Neuron (in vitro differentiated cells): ENCODE measurements around the gene THG1L.
"Not testable (repeated sequence)": the region's sequence is repeated elsewhere in the genome, so short reads cannot be mapped to it uniquely, and the experiment has no call there.

Source experiments
- H2AFZ ChIP-seq: one replicate; pipeline ENCODE4 v1.6.1; 2013; ENCODE audit warnings: low read depth, mild to moderate bottlenecking, inconsistent platforms, low read length, moderate library complexity
- H3K27me3 ChIP-seq: one replicate; pipeline ENCODE4 v1.6.1; 2013; ENCODE audit warnings: low read length; ENCODE audit not compliant: insufficient read depth
- H3K36me3 ChIP-seq: one replicate; pipeline ENCODE4 v1.6.1; 2013; ENCODE audit warnings: low read length; ENCODE audit not compliant: insufficient read depth
- H3K4me1 ChIP-seq: one replicate; pipeline ENCODE4 v1.6.1; 2013; ENCODE audit warnings: low read length; ENCODE audit not compliant: insufficient read depth
- H3K4me3 ChIP-seq: 2 replicates; pipeline ENCODE4 v1.5.1; 2013; ENCODE audit warnings: mild to moderate bottlenecking, low read length, moderate library complexity
- H3K9me3 ChIP-seq: one replicate; pipeline ENCODE4 v1.6.1; 2013; ENCODE audit warnings: low read length

Gene THG1L

GRCh38 chr5:157710431-157710830 lies 20.8 kb upstream of the THG1L start:
- Histone ChIP-seq H3K36me3 (no peaks in the 10 kb centered on the region), H3K4me1 (no peaks in the 10 kb centered on the region), H3K9me3 (no peaks in the 10 kb centered on the region), H3K4me3 (no peak overlapping the region), H3K27me3 (no peaks in the 10 kb centered on the region), H2AFZ (no peak overlapping the region)

DNA sequence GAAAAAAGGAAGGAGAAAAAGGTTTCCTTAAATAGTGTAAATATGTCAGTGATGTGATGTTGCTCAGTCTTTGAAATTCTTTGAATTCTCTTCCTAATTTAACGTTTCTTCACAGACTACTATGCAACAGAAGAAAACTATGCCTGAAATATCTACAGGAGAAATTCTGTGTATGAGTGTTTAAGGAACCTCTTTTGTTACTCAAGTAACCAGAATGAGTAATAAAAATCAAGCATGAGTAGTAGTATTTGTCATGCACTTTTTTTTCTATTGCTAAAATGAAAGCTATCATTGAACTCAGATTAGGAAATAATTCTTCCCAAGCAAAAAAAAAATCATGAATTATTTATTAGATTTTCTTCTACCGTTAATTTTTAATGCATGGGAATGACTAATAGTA lies 20.3 kb upstream of the THG1L start:
- Histone ChIP-seq H3K4me3 (no peak overlapping the region), H3K9me3 (no peaks in the 10 kb centered on the region), H3K27me3 (no peaks in the 10 kb centered on the region), H2AFZ (no peak overlapping the region), H3K4me1 (no peaks in the 10 kb centered on the region), H3K36me3 (no peaks in the 10 kb centered on the region)

DNA sequence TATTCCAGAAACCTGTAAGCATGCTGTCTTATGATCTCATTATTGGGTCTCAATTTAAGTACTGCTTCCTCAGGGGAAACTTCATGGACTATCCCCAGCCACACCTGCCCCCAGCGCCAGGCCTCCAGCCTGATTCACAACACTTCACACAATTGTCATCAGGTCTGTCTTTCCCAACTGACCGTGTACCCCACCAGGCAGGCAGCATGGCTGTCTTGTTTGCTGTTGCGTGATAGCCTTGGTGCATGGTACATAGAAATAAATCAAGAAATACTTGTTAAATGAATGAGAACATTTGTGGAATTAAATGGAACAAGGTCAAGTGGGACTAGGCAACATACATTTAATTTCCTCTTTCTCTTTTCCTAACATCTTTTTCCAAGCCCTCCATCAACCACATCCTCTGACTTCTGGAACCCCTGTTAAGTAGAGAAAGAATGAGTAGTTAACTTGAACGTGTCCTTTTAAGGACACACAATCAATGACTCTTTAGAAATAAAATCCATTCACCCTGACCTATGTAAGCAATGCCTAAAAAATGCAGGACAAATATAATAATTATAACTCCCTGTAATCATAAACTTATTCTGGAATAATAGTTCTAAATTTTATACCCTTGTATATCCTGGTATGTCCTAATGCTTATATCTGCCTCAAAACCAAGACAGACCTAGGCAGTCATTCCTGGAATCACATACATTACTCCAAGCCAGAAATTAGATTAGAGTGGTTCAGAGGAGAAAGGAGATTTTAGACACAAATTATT lies 17.2 kb upstream of the THG1L start:
- Histone ChIP-seq H3K9me3 (no peaks in the 10 kb centered on the region), H3K4me1 (no peaks in the 10 kb centered on the region), H3K27me3 (no peaks in the 10 kb centered on the region), H2AFZ (no peak overlapping the region), H3K36me3 (no peaks in the 10 kb centered on the region), H3K4me3 (no peak overlapping the region)

- no peak overlapping the region for H3K4me3 ChIP-seq
- no peaks in the 10 kb centered on the region for H3K9me3 ChIP-seq
- no peak overlapping the region for H2AFZ ChIP-seq
- no peaks in the 10 kb centered on the region for H3K4me1 ChIP-seq
- no peaks in the 10 kb centered on the region for H3K27me3 ChIP-seq
- H3K36me3 ChIP-seq = no peaks in the 10 kb centered on the region
Observed at GRCh38 chr5:157714596-157714864, 16.7 kb upstream of the THG1L start.

DNA sequence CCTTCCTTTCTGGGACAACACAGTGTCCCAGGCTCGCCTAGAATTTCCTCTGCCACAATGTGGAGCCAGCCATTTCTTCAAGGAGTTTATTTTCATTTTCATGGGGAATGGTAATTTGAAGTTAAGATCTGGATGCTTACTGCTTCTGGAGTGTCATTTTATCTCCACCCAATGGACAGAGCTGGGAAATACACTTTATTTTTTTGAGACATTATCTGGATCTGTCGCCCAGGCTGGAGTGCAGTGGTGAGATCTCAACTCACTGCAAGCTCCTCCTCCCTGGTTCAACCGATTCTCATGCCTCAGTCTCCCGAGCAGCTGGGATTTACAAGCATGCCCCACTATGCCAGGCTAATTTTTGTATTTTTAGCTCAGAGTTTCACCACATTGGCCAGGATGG lies 12.7 kb upstream of the THG1L start:
- H2AFZ ChIP-seq = no peak overlapping the region
- no peaks in the 10 kb centered on the region for H3K36me3 ChIP-seq
- no peaks in the 10 kb centered on the region for H3K9me3 ChIP-seq
- no peaks in the 10 kb centered on the region for H3K27me3 ChIP-seq
- no peak overlapping the region for H3K4me3 ChIP-seq
- no peaks in the 10 kb centered on the region for H3K4me1 ChIP-seq

- no peak overlapping the region for H3K4me3 ChIP-seq
- H3K4me1 ChIP-seq = no peaks in the 10 kb centered on the region
- H3K27me3 ChIP-seq = no peaks in the 10 kb centered on the region
- no peaks in the 10 kb centered on the region for H3K9me3 ChIP-seq
- no peaks in the 10 kb centered on the region for H3K36me3 ChIP-seq
- H2AFZ ChIP-seq = no peak overlapping the region
Observed at GRCh38 chr5:157719245-157719644, 12.0 kb upstream of the THG1L start.

DNA sequence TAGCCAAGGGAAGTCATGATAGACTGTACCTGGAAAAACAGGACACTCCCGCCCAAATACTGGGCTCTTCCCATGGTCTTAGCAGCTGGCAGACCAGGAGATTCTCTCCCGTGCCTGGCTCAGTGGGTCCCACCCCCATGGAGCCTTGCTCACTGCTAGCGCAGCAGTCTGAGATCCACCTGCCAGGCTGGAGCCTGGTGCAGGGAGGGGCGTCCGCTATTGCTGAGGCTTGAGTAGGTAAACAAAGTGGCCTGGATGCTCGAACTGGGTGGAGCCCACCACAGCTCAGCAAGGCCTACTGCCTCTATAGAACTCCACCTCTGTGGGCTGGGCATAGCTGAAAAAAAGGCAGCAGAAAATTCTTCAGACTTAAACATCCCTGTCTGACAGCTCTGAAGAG lies 10.1 kb upstream of the THG1L start:
- no peaks in the 10 kb centered on the region for H3K4me1 ChIP-seq
- H2AFZ ChIP-seq = no peak overlapping the region
- no peaks in the 10 kb centered on the region for H3K27me3 ChIP-seq
- H3K36me3 ChIP-seq = no peaks in the 10 kb centered on the region
- H3K9me3 ChIP-seq = no peaks in the 10 kb centered on the region
- no peak overlapping the region for H3K4me3 ChIP-seq

GRCh38 chr5:157722895-157723294 lies 8.3 kb upstream of the THG1L start:
- not testable (repeated sequence) for H3K4me3 ChIP-seq, H3K36me3 ChIP-seq, H3K27me3 ChIP-seq, H3K9me3 ChIP-seq, H2AFZ ChIP-seq, H3K4me1 ChIP-seq

DNA sequence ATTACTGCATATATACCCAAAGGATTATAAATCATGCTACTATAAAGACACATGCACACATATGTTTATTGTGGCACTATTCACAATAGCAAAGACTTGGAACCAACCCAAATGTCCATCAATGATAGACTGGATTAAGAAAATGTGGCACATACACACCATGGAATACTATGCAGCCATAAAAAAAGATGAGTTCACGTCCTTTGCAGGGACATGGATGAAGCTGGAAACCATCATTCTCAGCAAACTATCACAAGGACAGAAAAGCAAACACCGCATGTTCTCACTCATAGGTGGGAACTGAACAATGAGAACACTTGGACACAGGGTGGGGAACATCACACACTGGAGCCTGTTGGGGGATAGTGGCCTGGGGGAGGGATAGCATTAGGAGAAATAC lies 4.6 kb upstream of the THG1L start:
- not testable (repeated sequence) for H3K4me3 ChIP-seq, H3K9me3 ChIP-seq, H2AFZ ChIP-seq, H3K36me3 ChIP-seq, H3K27me3 ChIP-seq, H3K4me1 ChIP-seq

DNA sequence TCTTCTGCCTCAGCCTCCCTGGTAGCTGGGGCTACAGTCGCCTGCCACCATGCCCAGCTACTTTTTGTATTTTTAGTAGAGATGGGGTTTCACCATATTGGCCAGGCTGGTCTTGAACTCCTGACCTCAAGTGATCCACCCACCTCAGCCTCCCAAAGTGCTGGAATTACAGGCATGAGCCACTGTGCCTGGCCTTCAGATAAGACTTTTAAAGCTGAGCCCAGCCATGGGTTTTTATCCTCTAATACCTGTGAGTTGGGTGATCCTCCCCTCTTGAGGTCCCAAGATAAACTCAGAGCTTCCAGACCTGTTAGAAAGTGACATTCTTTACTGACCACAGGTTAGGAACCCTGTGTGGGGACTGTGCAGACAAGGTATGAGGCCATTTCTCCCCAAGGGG lies 3.4 kb upstream of the THG1L start:
- H3K4me1 ChIP-seq, H3K27me3 ChIP-seq, H2AFZ ChIP-seq: not testable (repeated sequence)

GRCh38 chr5:157729858-157730257 lies 1.4 kb upstream of the THG1L start:
- Histone ChIP-seq H3K27me3 (no peaks in the 10 kb centered on the region), H3K9me3 (no peaks in the 10 kb centered on the region), H3K4me3 (no peak overlapping the region), H2AFZ (no peak overlapping the region), H3K4me1 (peaks cover 3% of the 10 kb centered on the region), H3K36me3 (peaks cover 3% of the 10 kb centered on the region)

More for the DNA sequence above, 3.4 kb upstream of the THG1L start:
- not testable (repeated sequence) for H3K9me3 ChIP-seq, H3K4me3 ChIP-seq, H3K36me3 ChIP-seq

DNA sequence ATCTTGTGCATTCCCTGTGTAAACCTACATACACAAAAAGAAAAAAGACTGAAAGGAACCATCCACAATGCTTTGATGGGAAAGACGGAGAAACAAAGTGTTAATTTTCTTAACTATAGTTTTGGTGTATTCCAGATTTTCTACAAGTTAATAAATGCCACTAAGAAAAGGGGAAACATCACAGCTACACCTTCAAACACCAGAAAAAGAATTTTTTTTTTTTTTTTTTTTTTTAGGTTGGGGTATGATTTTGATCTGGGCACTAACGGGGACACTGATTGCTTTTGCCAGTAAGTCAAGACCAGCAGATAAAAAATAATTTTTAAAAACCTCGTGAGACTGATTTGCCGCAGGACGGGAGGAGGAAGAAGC lies 334 bp upstream of the THG1L start:
- Histone ChIP-seq H3K4me3 (peak overlapping the region; percentile 70), H3K9me3 (no peaks in the 10 kb centered on the region), H3K4me1 (peaks cover 3% of the 10 kb centered on the region), H3K36me3 (peaks cover 6% of the 10 kb centered on the region), H2AFZ (peak overlapping the region; percentile 19), H3K27me3 (no peaks in the 10 kb centered on the region)

- H3K36me3 ChIP-seq = peaks cover 8% of the 10 kb centered on the region
- H3K27me3 ChIP-seq = no peaks in the 10 kb centered on the region
- no peaks in the 10 kb centered on the region for H3K9me3 ChIP-seq
- peak overlapping the region; percentile 19 for H2AFZ ChIP-seq
- peaks cover 3% of the 10 kb centered on the region for H3K4me1 ChIP-seq
- H3K4me3 ChIP-seq = peak overlapping the region; percentile 70
Observed at GRCh38 chr5:157732130-157732514, 902 bp downstream of the THG1L start.

DNA sequence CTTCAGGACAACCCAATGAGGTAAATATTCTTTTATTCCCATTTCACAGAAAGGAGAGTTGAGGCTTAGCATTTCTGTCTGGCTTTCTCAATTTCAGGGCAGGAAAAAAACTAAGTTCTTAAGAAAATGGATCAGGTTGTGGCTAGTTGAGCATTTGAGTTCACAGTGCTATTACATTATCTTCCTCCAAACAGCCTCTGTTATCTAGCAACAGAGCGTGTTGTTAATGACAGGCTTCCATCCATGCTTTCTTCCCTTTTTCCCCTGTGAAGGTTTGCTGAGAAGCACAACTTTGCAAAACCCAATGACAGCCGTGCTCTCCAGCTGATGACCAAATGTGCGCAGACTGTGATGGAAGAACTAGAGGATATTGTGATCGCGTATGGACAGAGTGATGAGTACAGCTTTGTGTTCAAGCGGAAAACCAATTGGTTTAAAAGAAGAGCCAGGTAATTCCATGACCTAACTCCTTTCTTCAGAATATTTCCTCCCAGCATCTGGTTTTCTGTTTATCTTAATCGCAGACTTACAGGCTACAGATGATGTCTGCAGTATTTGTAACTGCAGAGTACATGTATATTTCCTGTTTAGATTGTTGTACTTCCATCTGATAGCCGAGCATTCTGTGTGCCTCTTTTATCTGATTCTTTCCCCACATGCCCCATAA lies 1.5 kb downstream of the THG1L start:
- H3K27me3 ChIP-seq = no peaks in the 10 kb centered on the region

More for the DNA sequence above, 1.5 kb downstream of the THG1L start:
- no peak overlapping the region for H3K4me3 ChIP-seq
- H3K9me3 ChIP-seq = no peaks in the 10 kb centered on the region
- peaks cover 3% of the 10 kb centered on the region for H3K4me1 ChIP-seq
- peaks cover 10% of the 10 kb centered on the region for H3K36me3 ChIP-seq
- no peak overlapping the region for H2AFZ ChIP-seq
